Motor neuron (in vitro differentiated cells): ENCODE results near the gene LTBR. TPM values are rescaled to one million over a fixed set of nuclear protein-coding genes. Genes with fewer than 3 reads are reported as not detected.

Source experiments
- ATAC-seq, 8 experiments: fragments of 200-7000 bp; cut with Tn5 transposase; replicated peaks in 6 of 8; 2 replicates each; pipeline ENCODE4 v1.8.0; 2021; ENCODE audit warnings: mild to moderate bottlenecking in 8 of 8, moderate library complexity in 8 of 8
- H3K27ac ChIP-seq, 2 donors: fragments of 250-450 bp; sonication (Bioruptor Pico); 2 replicates each; pipeline ENCODE4 v1.9.0; 2021; ENCODE audit warnings: antibody characterized with exemption in 2 of 2, mild to moderate bottlenecking in 2 of 2, moderate library complexity in 1 of 2
- H3K4me1 ChIP-seq, 2 donors: fragments of 250-450 bp; sonication (Bioruptor Pico); replicated peaks in 1 of 2; 2 replicates each; pipeline ENCODE4 v1.6.1; 2021; ENCODE audit warnings: antibody characterized with exemption in 2 of 2, mild to moderate bottlenecking in 2 of 2, moderate library complexity in 1 of 2
- H3K4me3 ChIP-seq, 5 donors: fragments of 250-450 bp; sonication (Bioruptor Pico); 2 replicates each; pipeline ENCODE4 v1.9.0; 2021; ENCODE audit warnings: antibody characterized with exemption in 5 of 5, mild to moderate bottlenecking in 5 of 5, moderate library complexity in 4 of 5
- WGBS, 10 experiments: fragments of 450-650 bp; shearing (Covaris generic); methylation state at CpG; one replicate each; pipeline ENCODE4 v1.0.0; 2022; 5-methylcytosine and 5-hydroxymethylcytosine counted together
- in situ Hi-C, 9 experiments: fragments of 400-800 bp; cut with MboI; loops; one replicate each; pipeline ENCODE4 v1.15.0; 2021; ENCODE audit warnings: low sequenced_read_pairs in 9 of 9, low pct_unique_long_range_greater_than_20kb in 2 of 9; ENCODE audit not compliant: unreplicated experiment in 9 of 9
- total RNA-seq, 8 experiments: library from RNA; unstranded; fragments of 300-600 nt; gene quantifications; 2 replicates each; pipeline versions ENCODE4 v1.2.3 to v1.2.4, GENCODE V29; 2022

LTBR gene
- total RNA-seq, 8 experiments from 2014 or later = 0.11 to 115 (median 1.6) TPM

DNA sequence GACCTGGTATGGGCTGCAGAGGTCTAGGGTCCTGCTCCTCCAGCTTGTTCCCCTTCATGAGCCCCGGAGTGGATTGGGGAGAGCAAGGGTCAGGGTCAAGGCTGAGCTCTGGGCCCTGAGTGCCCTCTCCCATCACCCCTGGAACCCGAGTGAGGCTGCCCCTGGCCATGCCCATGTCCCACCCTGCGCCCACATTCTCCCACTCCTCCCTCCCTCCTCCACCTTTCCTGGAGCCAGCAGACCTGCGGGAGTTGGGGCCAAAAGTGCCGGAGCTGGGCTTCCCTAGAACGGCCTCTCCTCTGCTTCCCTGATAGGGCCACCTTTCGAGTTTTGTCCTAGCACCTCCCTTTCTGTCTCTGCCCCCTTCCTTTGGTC lies 9.2 kb upstream of the LTBR start:
- in situ Hi-C loops = no loop called here
- Histone ChIP-seq H3K4me3 (no peak overlapping the region), H3K27ac (no peak overlapping the region), H3K4me1 (peaks cover 16 to 29% of the 10 kb centered on the region in 2 donors)
- ATAC-seq = no peak
- 60 to 67% methylated on average over 1 to 5 of the region's 7 CpGs; no CpG with 5 or more reads in 8 of the 10 experiments for WGBS, 10 experiments

DNA sequence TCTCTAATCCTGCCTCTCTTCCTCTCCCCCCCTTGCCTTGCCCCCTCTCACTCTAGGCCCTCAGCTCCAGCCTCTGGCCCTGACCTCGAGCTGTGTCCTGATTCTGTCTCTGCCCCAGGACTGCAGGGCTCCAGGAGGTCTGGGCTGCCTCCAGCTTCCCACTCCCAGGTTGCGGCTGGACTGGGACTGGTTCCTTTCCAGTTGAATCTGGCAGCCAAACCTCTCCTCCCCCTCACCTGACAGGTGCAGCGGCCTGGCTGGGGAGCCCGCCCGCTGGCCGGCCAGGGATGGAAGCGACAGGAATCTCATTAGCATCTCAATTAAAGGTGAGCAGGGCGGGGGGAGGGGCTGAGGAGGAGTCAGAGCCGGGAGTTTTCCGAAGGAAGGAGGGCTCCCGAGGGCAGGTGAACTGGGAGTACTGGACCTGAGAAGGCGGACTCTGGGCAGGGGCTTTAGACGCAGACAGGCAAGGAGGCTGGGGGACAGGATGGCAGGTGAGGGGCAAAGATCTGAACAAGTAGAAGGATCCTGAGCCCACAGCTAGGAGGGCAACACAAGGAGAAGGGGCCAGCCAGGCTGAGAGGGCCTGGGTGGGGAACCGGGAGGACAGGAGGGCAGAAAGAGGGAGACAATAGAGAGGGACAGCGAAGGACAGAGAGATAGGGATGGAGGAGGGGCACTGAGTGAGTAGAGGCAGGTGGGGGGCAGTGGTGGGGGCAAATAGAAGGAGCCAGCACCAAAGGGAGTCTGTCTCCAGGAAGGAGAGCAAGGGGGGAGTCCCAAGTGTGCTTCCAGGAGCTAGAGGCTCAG lies 8.5 kb upstream of the LTBR start, which contains the start of gene SCNN1A:
Gene SCNN1A, minus strand, starts transcription at position 295 of the 810 bp plus-strand sequence. CDS start 780 bp downstream, outside the sequence.
- no peak within 1 kb of the TSS for H3K27ac ChIP-seq
- peaks cover 16 to 29% of the 10 kb centered on the region in 2 donors for H3K4me1 ChIP-seq
- ATAC-seq = no peak
- no peak within 1 kb of the TSS for H3K4me3 ChIP-seq
- in situ Hi-C loops = no loop called here
- 77 to 85% (median 80%) methylated on average over 1 to 6 of the region's 15 CpGs; no CpG with 5 or more reads in 7 of the 10 experiments for WGBS, 10 experiments

DNA sequence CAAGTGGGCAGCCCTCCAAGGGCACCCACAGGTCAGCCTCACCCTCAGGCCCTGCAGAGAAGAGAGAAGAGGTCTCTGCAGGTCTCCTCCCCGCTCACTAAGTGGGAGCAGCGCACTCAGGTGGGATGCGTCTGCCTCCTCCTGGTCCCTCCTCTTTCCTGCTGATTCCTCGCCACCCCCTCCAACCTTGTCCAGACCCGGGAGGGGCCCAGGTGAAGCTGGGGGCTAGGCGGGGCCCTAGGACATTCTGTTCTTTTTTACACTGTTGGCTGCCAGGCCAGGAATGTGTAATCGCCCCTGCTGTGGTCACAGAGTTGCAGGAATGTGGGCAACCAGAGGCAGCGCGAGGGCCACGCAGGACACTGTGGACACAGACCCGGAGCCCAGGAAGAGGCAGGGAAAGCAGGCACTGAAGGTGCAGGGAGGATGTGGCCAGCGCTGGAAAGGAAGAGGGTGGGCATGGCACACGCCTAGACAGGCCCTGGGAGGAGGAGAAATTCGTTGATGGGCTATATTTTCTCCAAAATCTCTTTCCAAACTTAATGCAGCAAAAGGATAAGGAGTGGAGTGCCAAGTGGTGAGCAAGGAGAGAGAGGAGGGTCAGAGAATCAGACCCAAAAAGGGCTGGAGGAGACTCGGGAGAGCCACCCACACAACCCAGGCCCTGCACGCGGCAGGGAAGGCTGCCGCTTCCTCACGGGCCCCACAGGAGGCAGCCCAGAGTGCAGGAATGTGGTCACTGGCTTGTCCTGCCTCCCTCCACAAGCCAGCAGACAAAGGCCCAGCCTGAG lies 7.7 kb upstream of the LTBR start:
- in situ Hi-C loops = no loop called here
- peak; percentile 61 to 90 (median 78) for ATAC-seq
- H3K27ac ChIP-seq = no peak overlapping the region
- H3K4me3 ChIP-seq = no peak overlapping the region
- WGBS, 10 experiments = 19 to 70% (median 38%) methylated on average over 1 to 6 of the region's 19 CpGs; no CpG with 5 or more reads in 2 of the 10 experiments
- H3K4me1 ChIP-seq = peaks cover 16 to 24% of the 10 kb centered on the region in 2 donors

DNA sequence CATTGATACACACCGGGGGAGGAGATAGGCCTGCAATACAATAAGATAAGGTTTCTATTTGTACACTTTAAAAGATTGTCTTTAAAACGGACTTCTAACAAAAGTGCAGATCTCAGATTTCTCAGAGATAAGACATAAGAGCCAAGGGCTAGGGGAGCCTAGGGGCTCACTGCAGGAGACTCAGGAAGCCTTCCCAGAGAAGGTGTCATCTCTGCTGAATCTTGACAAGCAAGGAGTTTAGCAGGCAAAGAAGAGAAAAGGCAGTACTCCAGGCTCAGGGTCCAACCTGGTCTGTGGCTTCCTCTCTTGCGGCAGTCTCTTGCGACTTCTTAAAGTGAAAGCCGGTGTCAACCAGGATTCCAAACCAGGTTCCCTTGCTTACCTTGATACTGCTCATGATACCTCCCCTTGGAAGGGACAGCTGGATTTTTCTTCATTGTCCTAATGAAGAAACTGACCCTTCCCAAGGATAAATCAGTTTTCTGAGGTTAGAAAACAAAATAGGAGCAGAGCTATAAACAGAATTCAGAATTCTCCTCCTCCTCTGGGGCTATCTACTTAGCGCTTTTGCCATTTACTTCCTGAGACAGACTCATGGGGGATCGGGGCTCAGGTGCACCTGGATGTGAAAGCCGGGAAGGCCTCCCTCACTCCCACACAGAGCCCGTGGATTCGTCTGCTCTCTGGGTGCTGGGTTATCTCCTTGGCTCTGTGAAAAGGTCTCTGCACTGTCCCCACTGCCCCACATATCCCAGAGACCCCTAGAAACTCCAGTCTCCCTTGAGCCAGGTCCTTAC lies 6.9 kb upstream of the LTBR start:
- Histone ChIP-seq H3K27ac (no peak overlapping the region), H3K4me1 (peaks cover 14 to 24% of the 10 kb centered on the region in 2 donors), H3K4me3 (no peak overlapping the region)
- in situ Hi-C loops = no loop called here
- peak in 3 of 8 experiments; percentile 3 to 15 (median 3) for ATAC-seq
- 70 to 100% (median 75%) methylated on average over 1 to 7 of the region's 10 CpGs; no CpG with 5 or more reads in 2 of the 10 experiments for WGBS, 10 experiments

DNA sequence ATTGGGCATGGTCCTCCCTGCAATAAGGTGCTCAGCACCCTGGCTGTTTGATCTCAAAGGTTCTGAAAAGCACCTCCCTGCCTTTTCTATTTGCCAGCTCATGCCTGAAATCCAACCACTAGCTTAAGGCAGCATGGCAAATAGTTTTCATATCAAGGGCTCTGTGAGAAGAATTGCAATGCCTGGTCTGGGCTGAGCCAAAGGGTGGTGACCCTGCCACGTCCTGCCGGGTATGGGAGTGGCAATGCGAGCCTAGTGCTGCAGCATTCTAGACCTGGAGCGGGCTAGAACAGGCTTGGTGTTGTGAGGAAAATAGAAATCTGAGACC lies 6.3 kb upstream of the LTBR start:
- H3K4me1 ChIP-seq = peaks cover 9 to 20% of the 10 kb centered on the region in 2 donors
- in situ Hi-C loops = no loop called here
- H3K4me3 ChIP-seq = no peak overlapping the region
- H3K27ac ChIP-seq = no peak overlapping the region
- WGBS, 10 experiments = 7 to 100% (median 56%) methylated on average over 1 to 4 of the region's 4 CpGs; no CpG with 5 or more reads in 4 of the 10 experiments
- peak in 2 of 8 experiments; percentile 36 to 47 for ATAC-seq

DNA sequence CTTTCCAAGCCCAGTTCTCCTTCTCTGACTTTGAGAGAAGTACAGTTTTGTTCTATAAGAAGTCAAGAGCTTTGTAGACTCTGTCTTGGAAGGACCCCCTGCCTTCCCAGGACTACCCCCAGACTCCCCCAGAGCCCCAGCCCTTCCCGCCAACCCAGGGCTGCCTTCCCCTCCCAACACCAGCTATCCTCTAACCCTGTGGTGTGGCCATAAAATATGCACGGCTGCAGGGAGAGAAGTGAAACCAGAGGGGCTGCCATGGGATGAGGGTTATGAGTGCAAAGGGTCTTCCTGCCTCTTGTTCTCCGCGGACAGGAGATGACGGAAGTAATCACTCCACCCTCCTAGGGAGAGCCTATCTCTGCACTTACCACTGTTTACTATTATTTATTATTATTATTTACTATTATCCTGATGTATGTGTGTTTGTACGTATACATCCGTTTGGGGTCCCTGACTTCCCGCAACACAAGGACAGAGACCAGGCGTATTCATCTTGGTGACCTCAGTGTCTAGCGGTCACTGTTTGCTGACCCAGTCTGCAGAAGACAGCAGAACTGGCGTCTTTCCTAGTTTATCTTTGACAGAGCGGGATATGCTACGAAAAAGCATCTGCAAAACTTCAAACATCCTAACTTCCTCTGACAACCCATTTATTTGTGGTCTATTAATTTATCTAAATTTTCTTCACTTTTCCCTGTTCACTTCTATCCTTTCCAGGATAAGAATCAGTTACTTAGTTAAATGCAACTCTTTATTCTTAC lies 5.1 kb upstream of the LTBR start:
- ATAC-seq = no peak
- Histone ChIP-seq H3K27ac (no peak overlapping the region), H3K4me1 (peaks cover 7 to 19% of the 10 kb centered on the region in 2 donors), H3K4me3 (no peak overlapping the region)
- 84 to 100% (median 98%) methylated on average over 2 to 10 of the region's 13 CpGs; no CpG with 5 or more reads in 3 of the 10 experiments for WGBS, 10 experiments
- in situ Hi-C loops = no loop called here

DNA sequence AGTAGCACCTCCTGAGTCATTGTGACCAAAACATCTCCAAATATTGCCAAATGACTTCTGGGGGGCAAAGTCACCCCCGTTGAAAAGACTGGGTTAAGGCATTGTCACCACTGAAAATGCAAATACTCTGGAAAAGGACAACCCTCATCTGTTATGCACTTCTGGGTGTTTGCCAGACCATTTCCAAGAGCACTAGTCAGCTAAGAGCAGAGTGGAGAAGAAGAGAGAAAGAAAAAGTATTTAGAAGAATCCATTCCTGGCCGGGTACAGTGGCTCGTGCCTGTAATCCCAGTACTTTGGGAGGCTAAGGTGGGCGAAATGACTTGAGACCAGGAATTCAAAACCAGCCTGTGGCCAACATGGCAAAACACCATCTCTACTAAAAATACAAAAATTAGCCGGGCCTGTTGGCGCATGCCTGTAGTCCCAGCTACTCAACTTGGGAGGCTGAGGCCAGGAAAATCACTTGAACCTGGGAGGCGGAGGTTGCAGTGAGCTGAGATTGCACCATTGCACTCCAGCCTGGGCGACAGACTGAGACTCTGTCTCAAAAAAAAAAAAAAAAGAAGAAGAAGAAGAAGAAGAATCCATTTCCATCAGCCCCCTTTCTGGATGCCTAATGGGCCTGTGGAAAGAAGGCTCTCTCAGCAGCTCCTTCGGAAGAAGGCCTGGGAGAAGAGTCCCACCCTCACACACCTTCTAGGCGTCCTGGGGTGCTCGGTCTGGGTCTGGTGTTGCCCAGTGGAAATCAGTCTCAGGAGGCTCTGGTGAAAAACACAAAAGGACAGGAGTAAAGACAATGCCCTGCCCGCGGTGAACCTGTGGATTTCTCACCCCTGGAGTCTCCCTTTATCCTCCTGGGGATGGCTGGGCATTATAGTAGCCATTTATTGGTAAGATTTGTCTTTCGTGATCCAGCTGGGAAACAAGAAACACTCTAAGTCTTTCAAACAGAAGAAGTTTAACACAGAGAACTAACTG lies 3.5 kb upstream of the LTBR start:
- 53 to 100% (median 80%) methylated on average over 2 to 7 of the region's 14 CpGs; no CpG with 5 or more reads in 1 of the 10 experiments for WGBS, 10 experiments
- ATAC-seq = no peak
- no peak overlapping the region for H3K4me3 ChIP-seq
- in situ Hi-C loops = no loop called here
- H3K27ac ChIP-seq = no peak overlapping the region
- H3K4me1 ChIP-seq = peaks cover 7 to 22% of the 10 kb centered on the region in 2 donors

DNA sequence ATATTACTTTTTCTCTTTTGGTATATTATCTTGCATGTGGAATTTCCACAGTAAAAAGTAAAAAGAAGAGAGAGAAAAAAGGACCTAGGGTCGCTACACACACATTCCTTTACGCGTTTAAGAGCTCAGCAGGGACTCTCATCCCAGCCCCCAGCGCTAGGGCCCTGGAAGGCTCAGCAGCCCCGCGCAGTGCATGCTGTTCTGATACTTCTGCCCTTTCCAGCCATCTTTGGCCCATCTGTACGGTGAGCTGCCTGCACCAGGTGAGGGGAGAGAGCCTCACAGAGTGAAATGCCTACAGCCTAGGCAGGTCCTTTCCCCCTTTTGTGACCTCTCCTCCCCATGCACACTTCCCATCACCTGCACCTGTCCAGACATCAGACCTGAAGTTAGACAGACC lies 1.6 kb upstream of the LTBR start:
- no peak overlapping the region for H3K27ac ChIP-seq
- ATAC-seq = no peak
- 38 to 100% (median 73%) methylated on average over 1 to 7 of the region's 7 CpGs; no CpG with 5 or more reads in 3 of the 10 experiments for WGBS, 10 experiments
- H3K4me3 ChIP-seq = no peak overlapping the region
- in situ Hi-C loops = no loop called here
- peaks cover 0 to 3% of the 10 kb centered on the region in 2 donors for H3K4me1 ChIP-seq

DNA sequence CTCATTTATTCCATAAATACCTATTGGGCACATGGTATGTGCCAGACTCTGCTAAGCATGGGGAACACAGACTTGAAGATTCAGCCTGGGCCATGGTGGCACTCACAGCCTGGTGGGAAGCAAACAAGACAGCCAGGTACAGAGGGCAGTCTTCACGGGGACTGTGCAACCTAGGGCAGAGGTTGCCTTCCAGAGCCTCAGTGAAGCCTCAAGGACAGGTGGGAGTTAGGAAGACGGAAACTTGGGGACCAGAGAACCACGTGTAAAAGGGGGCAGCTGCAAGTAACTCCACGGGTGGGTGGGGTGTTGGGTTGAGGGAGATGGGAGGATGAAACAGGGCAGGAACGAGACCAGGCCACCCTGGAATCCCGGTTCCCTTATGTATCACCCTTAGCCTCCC lies 980 bp upstream of the LTBR start:
- no peak overlapping the region for H3K4me3 ChIP-seq
- WGBS, 10 experiments = 100% methylated on average over 1 to 4 of the region's 6 CpGs; no CpG with 5 or more reads in 8 of the 10 experiments
- no peak for ATAC-seq
- no peak overlapping the region for H3K27ac ChIP-seq
- in situ Hi-C loops = no loop called here
- peaks cover 0 to 3% of the 10 kb centered on the region in 2 donors for H3K4me1 ChIP-seq

DNA sequence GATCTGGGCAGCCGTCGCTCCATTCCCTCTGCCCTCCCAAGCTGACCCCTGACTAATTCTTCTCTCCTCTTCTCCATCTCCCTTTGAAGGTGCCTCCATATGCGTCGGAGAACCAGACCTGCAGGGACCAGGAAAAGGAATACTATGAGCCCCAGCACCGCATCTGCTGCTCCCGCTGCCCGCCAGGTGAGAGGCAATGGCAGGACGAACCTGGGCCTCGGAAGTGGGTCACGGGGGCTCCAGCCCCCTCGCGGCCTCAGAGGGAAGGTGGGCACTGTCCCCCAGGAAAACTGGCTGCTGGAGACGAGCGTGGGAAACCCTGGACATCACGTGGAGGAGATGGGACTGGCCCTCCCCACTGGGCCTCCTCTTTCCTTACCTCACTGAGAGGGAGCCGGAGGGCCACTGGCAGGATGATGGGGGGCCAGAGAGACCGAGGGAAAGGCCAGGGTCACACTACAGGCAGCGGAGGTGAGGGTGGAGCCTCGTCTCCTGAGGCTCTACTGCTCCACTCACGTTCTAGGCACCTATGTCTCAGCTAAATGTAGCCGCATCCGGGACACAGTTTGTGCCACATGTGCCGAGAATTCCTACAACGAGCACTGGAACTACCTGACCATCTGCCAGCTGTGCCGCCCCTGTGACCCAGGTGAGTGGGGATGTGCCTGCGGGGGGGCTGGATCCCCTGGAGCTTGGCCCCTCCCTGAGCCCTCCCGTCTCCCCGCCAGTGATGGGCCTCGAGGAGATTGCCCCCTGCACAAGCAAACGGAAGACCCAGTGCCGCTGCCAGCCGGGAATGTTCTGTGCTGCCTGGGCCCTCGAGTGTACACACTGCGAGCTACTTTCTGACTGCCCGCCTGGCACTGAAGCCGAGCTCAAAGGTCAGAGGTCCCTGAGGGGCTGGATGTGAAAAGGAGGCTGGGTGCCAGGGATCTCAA lies 806 bp downstream of the LTBR start:
- no peak overlapping the region for H3K27ac ChIP-seq
- no peak overlapping the region for H3K4me3 ChIP-seq
- H3K4me1 ChIP-seq = peaks cover 0 to 3% of the 10 kb centered on the region in 2 donors
- WGBS, 10 experiments = 0 to 100% (median 96%) methylated on average over 1 to 12 of the region's 36 CpGs; no CpG with 5 or more reads in 5 of the 10 experiments
- in situ Hi-C loops = no loop called here
- peak in 3 of 8 experiments; percentile 2 to 14 (median 3) for ATAC-seq
